NCI-H2196 (cell line): ENCODE measurements around the gene ADGRB2.
A peak's percentile ranks its signal among the peaks of the same experiment; 100 is the strongest.

Source experiments
- DNase-seq: peaks from one replicate; lab custom pipeline; 2025; ENCODE audit not compliant: unreplicated experiment; lab: John Stamatoyannopoulos, UW

Gene ADGRB2

DNA sequence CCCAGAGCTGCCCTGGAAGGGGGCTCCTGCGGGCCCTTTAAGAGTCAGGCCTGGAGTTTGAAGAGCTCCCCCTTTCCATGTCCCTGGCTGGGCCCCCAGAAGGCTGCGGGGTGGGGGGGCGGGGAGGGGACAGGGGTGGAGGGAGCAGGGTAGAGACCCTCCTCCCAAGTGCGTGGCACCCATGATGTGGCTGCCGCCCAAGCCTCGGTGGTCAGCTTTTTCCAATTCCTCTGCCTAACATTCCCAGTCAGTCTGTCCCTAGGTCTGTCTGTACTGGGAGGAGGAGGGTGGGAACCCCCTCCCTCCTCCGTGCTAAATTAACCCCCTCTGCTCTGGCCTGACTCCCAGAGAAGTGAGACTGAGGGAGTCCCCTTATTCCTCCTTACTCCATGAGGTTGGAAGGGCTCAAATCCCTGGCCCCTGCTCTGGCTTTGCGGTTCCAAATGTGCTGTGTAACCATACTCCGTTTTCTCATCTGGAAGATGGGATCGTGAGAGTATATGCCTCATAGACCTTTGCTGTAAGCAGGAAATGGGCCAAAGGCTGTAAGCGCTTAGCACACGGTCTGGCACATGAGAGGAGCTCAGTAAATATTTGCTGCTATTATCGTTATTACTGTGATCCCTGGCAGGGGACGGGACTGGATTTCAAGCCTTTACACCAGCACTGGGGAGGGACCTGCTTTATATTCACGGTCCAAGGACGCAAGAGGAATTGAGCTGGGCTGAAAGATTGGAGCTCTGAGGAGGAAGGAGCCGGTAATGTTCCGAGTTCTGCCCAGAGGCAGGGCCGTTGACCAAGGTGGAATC, 59.7 kb downstream of the ADGRB2 start:
- no peak for DNase-seq

GRCh38 chr1:31703431-31704270, 60.5 kb downstream of the ADGRB2 start, which contains the start of gene COL16A1:
TSS of gene COL16A1 (minus strand) at chr1:31704017. CDS start at chr1:31702193, 1,824 bp downstream.
- DNase-seq, result no peak

GRCh38 chr1:31702836-31703404, 61.2 kb downstream of the ADGRB2 start:
- no peak for DNase-seq

- peak; percentile 85 for DNase-seq
These were observed 62.9 kb downstream of the ADGRB2 start for GRCh38 chr1:31701091-31701736.

DNA sequence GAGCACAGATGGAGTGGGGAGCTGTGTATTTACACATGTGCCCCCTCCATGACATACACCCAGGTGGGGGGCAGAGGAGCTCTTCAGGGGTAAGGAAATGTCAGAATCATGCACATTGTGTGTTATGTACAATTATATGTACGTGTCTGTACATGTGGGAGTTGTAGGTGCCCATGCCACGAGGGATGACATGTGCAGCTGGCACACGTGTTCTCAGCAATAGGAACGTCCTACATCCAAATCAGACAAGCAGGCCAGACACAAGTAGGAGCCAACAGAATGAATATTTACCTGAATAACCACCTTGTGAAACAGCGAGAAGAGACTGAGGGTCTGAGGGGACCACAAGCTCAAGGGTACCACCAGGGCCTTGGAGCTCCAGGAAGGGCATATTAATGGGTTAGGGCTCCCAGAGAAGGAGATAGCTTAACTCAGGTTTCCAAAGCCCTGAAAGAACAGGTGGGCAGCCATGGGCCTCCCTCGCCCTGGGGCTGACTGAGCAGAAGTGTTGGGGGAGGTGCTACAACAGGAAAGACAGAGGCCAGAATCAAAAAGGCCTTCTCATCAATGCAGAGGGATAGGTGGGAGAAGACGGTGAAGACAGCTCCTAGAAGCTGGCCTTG, 63.6 kb downstream of the ADGRB2 start:
- peak; percentile 53 for DNase-seq

GRCh38 chr1:31699341-31699891, 64.7 kb downstream of the ADGRB2 start:
- no peak for DNase-seq

DNA sequence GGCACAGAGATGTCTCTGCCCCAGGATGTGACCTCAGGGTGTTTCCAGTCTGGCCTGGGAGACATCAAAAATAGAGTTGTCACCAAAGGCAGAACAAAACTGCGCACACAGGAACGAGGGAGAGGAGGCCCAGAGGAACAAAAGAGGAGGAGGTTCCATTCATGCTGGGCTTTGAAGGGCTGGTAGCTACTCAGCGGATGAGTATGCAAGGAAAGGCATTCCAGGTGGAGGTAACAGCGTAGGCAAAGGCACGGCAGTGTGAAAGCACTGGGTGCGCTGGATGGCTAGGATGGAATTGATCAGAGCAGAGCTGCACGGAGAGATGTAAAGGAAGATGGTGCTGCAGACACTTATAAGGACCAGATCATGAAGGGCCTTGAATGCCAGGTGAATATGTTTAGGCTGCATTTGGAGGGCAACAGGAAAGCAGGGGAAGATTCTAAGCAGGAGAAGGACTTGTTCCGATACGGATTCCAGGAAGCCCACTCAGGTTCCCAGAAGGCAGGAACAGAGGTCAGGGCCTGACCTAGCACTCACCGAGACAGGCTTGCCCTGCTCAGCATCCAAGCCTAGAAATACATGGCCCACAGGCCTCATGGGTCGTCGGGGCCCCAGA, 66.7 kb downstream of the ADGRB2 start:
- DNase-seq, result no peak

GRCh38 chr1:31696242-31696641, 67.9 kb downstream of the ADGRB2 start:
- peak; percentile 96 for DNase-seq

DNA sequence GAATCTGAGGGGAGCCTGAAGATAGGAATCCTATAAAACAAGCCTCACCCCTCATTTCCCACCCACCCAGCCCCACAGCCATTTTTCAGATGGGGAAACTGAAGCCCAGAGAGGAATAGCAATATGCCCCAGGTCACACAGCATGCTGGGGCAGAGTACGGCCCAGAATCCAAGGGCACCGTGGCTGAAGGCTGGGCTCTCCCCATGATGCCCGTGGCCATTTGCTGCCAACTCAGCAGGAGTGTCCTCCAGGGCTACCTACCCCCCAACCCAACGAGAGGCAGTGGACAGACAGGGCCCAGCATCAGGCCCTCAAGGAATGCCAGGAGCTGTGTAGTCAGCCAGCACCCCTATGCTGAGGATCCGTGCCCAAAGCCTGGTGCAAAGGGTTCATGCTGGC, 68.8 kb downstream of the ADGRB2 start:
- no peak for DNase-seq

- no peak for DNase-seq
These were observed 69.2 kb downstream of the ADGRB2 start for GRCh38 chr1:31694964-31695313.

DNA sequence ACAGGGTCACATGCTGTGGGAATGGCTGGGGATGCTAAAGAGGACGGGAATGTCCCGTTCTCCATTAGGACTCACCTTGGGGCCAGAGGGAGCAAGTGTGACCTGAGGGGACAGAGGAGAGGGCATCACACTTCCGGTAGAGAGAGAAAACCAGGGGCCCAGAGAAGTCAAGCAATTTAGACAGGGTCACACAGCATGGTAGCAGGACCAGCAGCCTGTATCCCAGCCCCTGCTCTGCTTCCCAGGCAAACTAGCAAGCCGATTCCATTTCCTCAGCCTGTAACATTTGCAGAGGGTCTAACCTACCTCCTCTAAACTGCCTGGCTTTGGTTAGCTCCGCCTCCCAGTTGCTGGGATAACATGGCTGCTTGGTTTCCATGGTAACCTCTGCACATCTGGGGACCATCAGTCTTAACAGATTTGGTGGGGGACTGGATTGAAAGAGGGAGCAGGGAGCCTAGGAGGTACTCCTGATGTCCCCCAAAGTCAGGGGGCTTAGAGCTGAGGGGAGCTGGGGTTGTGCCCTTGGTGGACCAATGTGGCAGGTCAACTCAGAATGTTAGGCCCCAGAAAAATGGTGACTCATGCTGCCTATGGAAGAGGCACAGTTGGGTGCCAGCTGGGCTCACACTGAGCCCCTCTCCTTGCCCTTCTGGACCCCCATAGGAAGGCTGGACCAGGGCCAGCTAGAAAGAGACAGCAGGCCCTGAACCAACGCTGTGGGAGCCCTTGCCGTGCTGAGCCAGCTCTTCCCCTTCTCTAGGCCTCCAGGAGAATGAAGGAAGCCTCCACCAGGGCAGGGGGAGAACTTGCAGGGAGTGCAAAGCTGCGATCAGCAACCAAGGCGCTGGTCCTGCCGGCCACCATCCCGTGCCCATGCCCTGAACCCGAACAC, 69.8 kb downstream of the ADGRB2 start:
- no peak for DNase-seq

DNA sequence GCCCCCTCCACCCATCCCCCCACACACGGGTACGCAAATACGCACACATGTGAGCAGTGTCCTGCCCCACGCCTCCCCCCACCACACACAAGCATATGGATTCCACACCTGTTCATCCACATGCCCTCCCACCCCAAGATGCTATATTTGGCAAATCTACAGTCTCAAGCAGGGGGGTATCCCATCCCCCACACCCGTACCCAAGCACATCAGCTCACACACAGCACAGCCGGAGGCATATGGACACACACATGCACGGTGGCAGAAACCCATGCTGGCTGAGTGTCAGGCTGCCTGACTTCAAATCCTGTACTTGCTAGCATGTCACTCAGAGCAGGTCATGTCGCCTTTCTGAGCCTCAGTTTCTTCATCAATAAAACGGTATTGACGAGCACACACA, 70.9 kb downstream of the ADGRB2 start:
- no peak for DNase-seq

DNA sequence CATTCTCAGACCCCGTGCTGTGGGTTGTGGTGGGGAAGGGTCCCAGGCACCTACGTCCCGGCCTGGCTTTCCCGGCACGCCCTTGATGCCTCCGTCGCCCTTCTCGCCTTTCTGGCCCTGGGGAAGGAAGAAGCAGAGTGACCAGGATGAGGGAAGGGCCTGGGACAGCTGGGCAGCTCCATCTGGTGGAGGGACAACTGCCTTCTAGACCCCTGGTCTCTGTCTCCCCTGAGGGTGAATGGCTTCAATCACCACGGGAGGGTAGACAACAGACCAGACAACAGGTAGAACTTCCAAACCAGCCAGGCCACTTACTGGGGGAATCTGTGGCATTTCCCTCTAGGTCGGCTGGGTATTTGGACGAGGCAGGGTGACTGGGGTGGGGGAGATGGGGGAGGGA, 72.2 kb downstream of the ADGRB2 start:
- DNase-seq, result no peak

DNA sequence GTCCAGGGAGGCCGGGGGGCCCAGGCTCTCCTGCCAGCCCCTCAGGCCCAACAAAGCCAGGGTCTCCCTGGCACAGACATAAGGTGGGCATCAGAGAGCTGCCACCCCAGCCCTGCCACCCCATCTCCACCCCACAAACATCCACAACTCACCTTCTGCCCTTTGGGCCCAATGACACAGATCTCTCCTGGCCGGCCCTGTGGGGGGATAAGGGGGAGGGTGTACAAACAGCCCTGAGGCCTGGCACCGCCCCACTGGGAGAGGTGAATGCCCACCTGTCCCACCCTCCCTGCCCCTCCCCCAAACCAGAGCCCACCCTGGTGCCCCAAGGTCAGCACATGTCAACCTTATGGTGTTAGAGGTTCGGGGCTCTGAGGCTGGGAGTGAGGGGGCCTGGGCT, 72.7 kb downstream of the ADGRB2 start:
- DNase-seq, result no peak

GRCh38 chr1:31690921-31691320, 73.2 kb downstream of the ADGRB2 start:
- DNase-seq, result no peak

DNA sequence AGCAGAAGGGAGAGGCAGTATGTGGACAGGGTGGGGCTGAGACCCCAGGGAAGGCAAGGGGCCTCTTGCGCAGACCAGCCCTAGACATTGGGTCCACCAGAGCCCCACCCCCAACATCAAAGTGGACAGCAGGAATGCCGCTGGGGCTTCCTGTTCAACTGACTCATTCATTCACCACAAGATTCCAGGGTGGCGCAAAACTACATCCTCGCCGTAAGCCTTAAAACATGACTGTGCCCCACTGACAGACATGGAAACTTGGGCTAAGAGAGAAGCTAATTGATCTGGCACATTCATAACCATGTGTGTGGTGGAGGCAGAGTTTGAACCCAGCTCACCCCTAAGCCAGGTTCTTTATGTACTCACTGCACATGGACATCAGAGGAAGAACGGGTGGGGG, 74.3 kb downstream of the ADGRB2 start:
- no peak for DNase-seq

DNA sequence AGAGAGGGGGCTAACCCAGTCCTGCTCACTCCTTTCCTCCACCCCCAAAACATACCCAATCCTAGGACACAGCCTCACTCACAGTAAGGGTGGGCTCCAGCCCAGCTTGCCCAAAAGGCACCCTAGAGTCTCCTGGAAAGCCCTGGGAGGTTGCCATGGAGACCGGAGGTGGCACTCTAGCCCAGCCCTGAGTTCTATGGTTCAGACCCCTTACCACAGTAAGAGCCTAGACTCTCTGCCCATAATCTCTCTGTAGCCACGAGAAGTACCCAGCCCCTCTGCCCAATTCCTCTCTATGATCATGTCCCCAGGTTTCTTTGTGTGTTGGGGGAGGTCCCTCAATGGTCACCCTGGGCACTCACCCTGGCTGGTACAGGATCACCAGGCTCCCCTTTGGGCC, 74.8 kb downstream of the ADGRB2 start:
- DNase-seq, result no peak

DNA sequence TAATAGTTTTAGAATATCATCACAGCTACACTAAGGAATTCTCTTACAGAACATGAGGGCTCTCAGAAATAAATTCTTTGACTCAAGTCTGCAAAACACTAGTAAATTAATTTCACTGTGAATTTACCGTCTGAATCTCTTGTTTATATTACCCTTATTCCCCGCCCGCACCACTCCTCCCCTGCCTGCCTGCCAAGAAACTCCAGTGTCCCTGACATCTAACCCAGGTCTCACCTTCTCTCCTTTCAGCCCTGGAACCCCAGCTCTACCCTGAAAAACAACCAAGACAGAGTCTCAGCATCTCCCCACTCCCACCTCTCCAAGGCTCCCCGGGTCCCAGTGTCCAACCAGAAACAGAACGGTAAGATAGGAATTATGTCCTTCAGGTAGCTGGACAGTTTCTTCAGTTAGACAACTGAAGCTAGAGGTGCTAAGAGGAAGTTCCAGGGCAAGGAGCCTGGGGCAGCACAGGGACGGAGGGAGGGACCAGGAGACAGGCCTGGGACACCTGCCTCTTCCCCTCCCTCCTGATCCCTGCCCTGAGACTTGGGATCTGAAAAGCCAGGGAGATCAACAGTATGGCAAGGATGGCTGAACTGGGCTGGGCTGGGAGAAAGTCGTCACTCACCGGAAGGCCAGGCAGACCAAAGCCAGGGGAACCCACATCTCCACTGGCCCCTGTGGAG, 75.8 kb downstream of the ADGRB2 start:
- no peak for DNase-seq

- DNase-seq, result no peak
These were observed 76.5 kb downstream of the ADGRB2 start for GRCh38 chr1:31687601-31688000.
